GM23338 (cell line): ENCODE results near the gene TTC33.
"Not testable (repeated sequence)": the region's sequence is repeated elsewhere in the genome, so short reads cannot be mapped to it uniquely, and the experiment has no call there.

ENCODE experiments used
- EZH2phosphoT487 ChIP-seq: fragments of 200-600 bp; sonication (generic); IDR thresholded peaks from one replicate; pipeline ENCODE4 v1.8.1; 2018; ENCODE audit warnings: antibody characterized with exemption; ENCODE audit not compliant: unreplicated experiment
- JUNB ChIP-seq: IDR thresholded peaks from one replicate; pipeline ENCODE4 v1.6.1; 2016; ENCODE audit warnings: antibody characterized with exemption; ENCODE audit not compliant: unreplicated experiment
- REST ChIP-seq: IDR thresholded peaks from one replicate; pipeline ENCODE4 v1.6.1; 2018; ENCODE audit warnings: antibody characterized with exemption; ENCODE audit not compliant: unreplicated experiment
- TF ChIP-seq, protein P1 (sequence below), 2 experiments: fragments of 200-600 bp in 1 of 2; sonication (generic) in 1 of 2; conservative IDR thresholded peaks; 2 replicates each; pipeline versions ENCODE4 v1.5.1 to v1.6.1; 2016 to 2017; ENCODE audit warnings: antibody characterized with exemption in 2 of 2, low read depth in 2 of 2, mild to moderate bottlenecking in 2 of 2, moderate library complexity in 1 of 2

DNA sequence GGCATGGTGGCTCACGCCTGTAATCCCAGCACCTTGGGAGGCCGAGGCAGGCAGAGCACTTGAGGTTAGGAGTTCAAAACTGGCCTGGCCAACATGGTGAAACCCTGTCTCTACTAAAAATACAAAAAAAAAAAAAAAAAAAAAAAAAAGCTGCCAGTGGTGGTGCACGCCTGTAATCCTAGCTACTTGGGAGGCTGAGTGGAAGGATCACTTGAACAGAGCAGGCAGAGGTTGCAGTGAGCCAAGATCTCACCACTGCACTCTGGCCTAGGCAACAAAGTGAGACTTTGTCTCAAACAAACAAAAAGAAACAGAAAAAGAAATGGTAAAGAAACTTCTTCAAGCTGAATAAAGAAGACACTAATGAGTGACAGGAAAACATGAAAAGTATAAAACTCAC lies 30.9 kb upstream of the TTC33 start:
- TF ChIP-seq, protein P1, sequence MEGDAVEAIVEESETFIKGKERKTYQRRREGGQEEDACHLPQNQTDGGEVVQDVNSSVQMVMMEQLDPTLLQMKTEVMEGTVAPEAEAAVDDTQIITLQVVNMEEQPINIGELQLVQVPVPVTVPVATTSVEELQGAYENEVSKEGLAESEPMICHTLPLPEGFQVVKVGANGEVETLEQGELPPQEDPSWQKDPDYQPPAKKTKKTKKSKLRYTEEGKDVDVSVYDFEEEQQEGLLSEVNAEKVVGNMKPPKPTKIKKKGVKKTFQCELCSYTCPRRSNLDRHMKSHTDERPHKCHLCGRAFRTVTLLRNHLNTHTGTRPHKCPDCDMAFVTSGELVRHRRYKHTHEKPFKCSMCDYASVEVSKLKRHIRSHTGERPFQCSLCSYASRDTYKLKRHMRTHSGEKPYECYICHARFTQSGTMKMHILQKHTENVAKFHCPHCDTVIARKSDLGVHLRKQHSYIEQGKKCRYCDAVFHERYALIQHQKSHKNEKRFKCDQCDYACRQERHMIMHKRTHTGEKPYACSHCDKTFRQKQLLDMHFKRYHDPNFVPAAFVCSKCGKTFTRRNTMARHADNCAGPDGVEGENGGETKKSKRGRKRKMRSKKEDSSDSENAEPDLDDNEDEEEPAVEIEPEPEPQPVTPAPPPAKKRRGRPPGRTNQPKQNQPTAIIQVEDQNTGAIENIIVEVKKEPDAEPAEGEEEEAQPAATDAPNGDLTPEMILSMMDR (conservative IDR thresholded peaks at IDR 0.05; ENCODE audit: low read depth in 2 of 2): not testable (repeated sequence)
- TF ChIP-seq REST, EZH2phosphoT487, JUNB: not testable (repeated sequence)
